ENCODE data around the gene MUC5B.

Gene MUC5B

GRCh38 chr11:1223346-1224110, 662 bp downstream of the MUC5B start:
- DNase-seq = peak; percentile 24

GRCh38 chr11:1224111-1224490, 1.2 kb downstream of the MUC5B start:
- no peak for DNase-seq

- DNase-seq = peak; percentile 68
These were observed 1.9 kb downstream of the MUC5B start for GRCh38 chr11:1224491-1225385.

GRCh38 chr11:1225386-1226225, 2.7 kb downstream of the MUC5B start:
- DNase-seq = no peak

- no peak for DNase-seq
These were observed 3.5 kb downstream of the MUC5B start for GRCh38 chr11:1226226-1226985.

DNA sequence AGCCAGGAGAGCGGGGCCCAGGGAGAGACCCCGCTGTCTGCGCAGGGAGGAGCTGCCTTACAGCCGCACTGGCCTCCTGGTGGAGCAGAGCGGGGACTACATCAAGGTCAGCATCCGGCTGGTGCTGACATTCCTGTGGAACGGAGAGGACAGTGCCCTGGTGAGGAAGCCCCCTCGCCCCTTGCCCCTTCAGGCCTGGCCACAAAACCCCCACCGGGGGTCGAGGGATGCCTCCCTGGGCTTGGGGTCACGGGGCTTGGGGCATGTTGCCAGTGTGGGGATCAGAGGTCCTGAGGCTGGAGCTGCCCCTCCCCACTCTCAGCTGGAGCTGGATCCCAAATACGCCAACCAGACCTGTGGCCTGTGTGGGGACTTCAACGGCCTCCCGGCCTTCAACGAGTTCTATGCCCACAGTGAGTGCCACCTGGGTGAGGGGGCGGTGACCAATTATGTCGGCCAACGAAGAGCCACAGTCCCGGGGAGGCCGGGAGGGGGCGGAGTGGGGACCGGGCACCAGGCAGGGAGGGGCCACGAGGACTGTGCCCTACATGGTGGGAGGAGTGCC, 4.2 kb downstream of the MUC5B start:
- DNase-seq = no peak

- DNase-seq = no peak
These were observed 4.8 kb downstream of the MUC5B start for GRCh38 chr11:1227551-1228100.

- DNase-seq = no peak
These were observed 5.4 kb downstream of the MUC5B start for GRCh38 chr11:1228101-1228821.

DNA sequence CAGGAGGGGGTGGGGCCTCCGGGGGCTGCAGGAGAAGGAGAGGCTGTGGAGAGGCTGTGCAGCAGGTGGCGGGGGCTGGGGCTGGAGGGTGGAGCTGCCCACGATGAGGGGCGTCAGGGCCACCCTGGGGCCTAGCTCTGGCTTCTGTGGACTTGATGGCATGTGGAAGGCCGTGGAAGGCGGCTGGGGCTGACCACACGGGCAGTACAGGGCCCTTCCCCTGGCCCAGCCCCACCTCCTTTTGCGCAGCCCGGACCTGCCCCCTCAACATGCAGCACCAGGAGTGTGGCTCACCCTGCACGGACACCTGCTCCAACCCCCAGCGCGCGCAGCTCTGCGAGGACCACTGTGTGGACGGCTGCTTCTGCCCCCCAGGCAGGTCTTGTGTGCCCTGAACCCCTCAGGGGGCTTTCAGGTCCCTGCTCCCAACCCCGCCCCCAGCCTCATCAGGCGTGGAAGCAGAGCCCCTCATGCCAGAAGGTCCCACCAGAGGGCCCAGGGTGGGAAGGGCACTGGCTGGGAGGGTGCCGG, 6.1 kb downstream of the MUC5B start:
- DNase-seq = no peak

DNA sequence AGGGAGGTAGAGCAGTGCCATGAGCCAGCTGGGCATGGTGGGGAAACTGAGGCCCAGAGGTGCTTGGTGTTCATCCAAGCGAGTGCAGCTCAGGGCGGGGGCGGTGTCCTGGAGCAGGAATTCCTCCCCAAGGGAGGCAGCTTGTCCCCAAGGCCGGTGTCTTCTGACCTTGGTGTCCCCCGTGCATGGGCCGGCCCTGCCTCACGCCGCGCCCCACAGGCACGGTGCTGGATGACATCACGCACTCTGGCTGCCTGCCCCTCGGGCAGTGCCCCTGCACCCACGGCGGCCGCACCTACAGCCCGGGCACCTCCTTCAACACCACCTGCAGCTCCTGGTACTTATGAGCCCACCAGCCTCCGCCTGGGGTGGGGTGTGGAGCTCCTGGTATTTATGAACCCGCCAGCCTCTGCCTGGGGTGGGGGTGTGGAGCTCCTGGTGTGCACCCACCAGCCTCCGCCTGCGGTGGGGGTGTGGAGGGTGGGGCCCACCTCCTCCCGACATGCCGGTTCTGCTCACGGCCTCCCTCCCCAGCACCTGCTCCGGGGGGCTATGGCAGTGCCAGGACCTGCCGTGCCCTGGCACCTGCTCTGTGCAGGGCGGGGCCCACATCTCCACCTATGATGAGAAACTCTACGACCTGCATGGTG, 6.7 kb downstream of the MUC5B start:
- DNase-seq = no peak

DNA sequence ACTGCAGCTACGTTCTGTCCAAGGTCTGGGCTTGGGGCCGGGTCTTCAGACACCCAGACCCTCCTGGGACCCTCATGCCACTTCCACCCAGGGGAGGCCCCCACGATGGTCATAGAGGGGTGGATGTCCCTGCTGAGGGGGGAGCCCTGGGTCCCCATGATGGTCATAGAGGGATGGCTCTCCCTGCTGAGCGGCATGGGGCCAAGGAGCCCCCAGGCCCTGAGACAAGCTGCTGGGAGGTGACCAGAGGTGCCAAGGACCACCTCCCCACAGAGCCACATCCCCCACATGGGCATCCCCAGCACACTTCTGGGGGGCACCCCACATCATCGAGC, 7.2 kb downstream of the MUC5B start:
- no peak for DNase-seq

GRCh38 chr11:1230456-1231395, 7.9 kb downstream of the MUC5B start:
- no peak for DNase-seq

- DNase-seq = no peak
These were observed 8.6 kb downstream of the MUC5B start for GRCh38 chr11:1231396-1232020.

DNA sequence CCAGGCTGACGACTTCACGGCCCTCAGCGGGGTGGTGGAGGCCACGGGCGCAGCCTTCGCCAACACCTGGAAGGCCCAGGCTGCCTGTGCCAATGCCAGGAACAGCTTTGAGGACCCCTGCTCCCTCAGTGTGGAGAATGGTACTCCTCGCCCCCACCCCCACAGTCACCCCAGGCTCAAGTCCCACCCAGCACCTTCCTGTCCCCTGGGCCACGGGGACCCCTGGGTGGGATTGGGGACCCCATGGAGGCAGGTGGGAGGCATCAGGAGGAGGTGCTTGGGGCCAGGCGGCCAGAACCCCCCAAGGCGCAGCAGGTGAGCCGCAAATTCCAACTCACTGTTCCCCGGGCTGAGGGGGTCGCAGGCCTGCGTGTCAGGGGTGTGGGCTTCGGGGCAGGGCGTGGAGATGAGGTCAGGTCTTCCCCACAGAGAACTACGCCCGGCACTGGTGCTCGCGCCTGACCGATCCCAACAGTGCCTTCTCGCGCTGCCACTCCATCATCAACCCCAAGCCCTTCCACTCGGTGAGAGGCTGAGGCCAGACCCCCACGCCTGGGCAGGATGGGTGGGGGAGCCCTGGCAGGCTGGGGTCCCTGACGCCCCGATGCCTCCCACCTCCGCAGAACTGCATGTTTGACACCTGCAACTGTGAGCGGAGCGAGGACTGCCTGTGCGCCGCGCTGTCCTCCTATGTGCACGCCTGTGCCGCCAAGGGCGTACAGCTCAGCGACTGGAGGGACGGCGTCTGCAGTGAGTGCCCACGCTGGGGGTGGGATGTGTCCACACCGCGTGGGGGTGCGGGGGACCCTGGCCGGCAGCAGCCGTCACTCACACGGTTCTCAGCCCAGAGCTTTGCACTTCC, 9.4 kb downstream of the MUC5B start:
- no peak for DNase-seq

DNA sequence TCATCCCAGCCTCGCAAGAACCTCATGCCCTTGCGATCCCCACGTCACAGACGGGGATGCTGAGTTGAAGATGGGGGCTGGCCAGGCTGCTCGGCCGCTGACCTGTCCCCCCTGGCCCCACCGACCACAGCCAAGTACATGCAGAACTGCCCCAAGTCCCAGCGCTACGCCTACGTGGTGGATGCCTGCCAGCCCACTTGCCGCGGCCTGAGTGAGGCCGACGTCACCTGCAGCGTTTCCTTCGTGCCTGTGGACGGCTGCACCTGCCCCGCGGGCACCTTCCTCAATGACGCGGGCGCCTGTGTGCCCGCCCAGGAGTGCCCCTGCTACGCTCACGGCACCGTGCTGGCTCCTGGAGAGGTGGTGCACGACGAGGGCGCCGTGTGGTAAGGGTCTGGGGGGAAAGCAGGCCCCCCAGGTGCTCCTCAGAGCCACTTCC, 10.0 kb downstream of the MUC5B start:
- DNase-seq = no peak

GRCh38 chr11:1233351-1234053, 10.6 kb downstream of the MUC5B start:
- no peak for DNase-seq
